Activated T-helper 1 cell treated with anti-CD3 and anti-CD28 coated beads, Interleukin-2, amount 50 U/mL, for 16 hours (primary cell): ENCODE results near the gene JPT2.
"Not testable (repeated sequence)": the region's sequence is repeated elsewhere in the genome, so short reads cannot be mapped to it uniquely, and the experiment has no call there.

ENCODE experiments used
- DNase-seq, 2 donors: peaks; one replicate each; pipeline ENCODE4 v3.0.0-alpha.2; 2020; ENCODE audit warnings: low read depth in 1 of 2, low spot score in 1 of 2

JPT2 gene

GRCh38 chr16:1731603-1732002, 53.5 kb downstream of the JPT2 start:
- DNase-seq, result no peak

GRCh38 chr16:1732071-1732470, 54.0 kb downstream of the JPT2 start:
- no peak for DNase-seq

DNA sequence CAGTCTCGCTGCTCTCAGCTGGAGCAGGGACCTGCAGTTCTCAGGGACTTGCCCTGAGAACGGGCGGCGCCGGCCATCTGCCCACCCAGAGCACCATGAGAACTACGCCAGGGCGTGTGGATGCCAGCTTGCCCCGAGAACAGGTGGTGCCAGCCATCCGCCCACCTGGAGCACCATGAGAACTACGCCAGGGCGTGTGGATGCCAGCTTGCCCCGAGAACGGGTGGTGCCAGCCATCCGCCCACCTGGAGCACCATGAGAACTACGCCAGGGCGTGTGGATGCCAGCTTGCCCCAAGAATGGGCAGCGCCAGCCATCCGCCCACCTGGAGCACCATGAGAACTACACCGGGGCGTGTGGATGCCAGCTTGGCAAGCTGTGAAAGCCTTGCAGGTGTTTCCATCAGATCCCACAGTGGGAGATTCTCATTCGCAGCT, 54.5 kb downstream of the JPT2 start:
- DNase-seq, result not testable (repeated sequence)

DNA sequence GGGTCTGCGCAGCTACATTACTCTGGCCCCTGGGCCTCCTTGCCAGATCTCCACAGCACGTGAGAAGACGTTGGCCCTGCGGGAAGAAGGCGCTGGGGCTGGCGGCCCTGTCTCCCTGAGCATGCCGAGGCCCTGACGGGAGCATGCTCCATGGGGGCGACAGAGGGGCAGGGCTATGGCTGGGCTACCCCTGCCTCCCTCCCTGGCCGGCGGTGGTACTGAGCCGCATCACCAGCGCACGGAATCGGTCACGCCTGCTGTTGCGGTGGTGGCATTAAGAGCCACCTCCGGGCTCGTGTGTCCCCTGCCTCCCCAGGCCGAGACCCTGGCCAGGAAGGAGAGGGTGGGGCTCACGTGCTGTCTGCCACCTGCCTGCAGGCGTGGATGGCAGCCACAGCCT, 56.0 kb downstream of the JPT2 start:
- no peak for DNase-seq

DNA sequence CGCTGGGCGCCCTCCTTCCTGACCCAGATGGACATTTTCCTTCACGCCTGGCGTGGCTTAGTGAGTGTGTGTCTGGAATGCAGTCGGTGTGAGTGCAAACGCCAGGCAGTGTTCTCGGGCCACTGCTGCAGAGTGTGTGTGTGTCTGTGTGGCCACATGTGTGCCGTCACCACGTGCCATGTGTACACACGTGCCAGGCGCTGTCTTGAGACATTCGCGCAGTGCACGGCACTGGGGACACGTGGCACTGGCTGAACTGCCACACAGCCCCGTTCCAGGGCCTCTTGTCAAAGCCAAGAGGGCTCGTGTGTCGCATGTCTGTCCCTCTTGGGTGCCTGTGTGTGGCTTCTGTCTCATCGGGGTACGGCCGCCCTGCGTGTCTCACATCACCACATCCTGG, 56.7 kb downstream of the JPT2 start:
- no peak for DNase-seq

DNA sequence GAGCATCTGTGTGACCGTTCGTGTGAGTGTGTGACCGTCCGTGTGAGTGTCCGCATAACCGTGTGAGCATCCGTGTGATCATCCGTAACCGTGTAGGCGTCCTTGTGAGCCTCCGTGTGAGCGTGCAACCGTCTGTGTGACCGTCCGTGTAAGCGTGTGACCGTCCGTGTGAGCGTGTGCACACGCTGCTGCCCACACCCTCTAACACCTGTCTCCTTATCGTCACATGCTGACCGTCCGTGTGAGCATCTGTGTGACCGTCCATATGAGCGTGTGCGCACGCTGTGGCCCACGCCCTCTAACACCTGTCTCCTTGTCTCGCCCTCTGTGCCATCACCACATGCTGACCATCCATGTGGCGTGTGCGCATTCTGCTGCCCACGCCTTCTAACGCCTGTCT, 62.2 kb downstream of the JPT2 start:
- DNase-seq, result no peak

DNA sequence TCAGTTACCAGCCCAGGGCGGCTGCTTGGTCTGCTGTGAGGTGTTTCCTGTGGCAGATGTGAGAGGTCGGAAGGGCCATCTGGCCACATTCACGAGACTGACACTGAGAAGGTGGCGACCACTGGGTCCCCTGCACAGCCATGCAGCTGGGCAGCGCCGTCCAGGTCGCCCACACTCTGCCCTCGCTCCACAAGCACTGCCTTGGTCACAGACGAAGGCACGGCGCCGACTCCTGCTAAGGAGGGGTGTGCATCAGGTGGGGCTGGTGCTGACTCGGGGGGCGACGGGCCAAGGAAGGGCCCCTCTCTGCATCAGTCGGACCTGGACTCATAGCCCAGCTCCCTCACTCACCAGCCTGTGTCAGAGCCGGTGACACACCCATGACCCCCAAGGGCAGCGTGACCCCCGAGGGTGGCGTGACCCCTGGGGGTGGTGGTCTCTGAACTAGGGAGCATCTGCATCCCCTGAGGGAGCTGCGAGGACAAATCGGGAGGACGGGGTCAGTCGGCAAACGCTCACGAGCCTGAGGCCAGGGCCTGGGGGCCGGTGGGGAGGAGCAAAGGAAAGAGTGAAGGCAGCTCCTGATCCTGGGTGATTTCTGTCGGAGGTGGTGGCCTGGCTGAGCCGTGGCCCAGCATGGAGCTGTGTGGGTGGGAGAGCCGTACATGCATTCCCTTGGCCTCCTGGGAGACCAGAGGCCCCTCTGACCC, 62.9 kb downstream of the JPT2 start:
- DNase-seq, result no peak

DNA sequence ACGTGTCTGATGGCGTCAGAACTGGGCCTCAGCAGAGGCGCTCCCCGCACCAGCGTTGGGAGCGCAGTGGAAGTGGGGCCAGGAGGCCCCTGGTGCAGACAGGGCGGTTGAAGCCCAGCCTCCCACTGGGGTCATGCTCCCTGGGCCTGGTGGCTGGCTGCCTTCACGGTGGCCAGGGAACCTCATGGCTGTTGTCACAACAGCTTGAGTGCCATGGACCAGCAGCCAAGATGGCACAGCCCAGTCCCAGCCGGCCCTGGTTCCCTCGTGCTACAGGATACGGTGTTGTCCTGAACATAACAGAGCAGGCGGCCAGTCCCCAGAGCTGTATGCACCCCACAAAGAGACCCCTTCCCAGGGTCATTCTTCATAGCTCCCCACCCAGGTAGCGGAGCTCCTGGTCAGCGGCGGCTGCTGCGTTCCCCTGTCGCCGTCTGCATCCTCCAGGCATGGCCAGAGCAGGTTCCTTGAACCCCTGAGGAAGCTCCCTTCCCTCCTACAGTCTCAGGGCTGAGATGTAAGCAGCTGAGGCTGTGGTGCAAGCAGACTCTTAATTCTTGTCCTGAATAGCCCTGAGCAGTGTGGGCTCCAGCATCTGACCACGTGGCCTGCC, 63.6 kb downstream of the JPT2 start:
- no peak for DNase-seq

DNA sequence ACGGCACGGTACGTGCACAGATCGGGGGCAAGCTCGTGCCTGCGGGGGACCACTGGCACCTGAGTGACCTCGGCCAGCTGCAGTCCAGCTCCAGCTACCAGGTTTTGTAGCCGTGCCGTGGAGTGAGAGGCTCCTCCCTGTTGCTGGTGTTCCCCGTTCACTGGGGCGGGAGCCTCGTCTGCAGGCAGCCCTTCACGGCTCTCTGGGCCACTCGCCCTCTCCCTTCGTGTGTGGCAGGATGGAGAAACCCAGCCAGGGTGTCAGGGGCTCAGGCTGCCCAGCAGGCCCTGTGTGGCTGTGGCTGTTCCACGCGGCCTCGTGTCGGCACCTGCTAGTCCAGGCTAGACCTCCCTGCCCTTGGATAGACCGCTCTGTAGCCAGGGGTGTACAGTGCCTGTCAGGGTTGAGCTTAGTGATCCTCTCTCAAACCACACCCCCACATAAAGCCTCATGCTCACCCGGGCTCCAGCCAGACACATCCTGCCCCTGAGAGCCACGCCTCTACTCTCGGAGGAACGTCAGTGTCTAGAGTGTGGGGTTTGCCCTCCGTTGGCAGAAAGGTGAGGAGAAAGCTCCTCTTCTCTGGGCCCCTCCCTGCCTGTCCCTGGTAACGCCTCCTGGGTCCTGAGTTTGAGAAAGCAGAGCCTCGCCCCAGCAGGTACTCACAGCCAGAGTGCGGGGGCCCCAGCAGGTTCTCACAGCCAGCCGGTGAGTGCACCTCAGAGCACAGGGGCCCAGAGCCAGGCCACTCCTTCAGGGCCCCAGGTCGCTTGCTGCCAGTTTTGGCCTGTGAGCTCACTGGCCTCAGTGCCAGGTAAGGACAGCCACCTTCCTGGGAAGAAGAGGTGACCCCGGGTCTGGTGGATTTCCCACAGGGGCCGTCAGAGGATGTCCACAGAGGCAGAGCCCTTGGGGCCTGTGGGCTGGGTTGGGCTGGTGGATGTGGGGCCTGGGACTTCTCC, 65.6 kb downstream of the JPT2 start:
- no peak for DNase-seq

DNA sequence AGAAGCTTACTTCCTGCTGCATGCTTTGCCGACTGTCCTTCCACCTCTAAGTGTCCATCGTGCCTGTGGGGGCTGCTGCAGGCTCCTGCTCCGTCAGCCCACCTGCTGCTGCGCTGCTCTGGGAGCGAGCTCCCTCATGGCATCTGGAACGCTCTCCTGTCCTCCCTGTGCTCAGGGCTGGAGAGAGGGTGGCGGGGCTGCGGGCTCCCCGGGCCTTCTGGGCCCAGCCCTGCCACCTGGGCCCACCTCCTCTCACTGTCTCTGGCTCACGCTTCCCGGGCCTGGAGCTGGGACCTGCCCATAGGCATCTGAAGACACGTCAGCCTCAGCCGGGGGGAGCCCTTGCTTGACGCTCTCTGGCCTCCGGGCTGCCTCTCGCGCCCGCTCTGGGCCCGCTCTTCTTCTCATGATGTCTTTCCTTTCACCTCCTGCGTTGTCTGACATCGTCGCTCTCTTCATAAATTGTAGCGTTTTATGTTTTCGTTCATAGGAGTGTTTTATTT, 66.3 kb downstream of the JPT2 start:
- no peak for DNase-seq

GRCh38 chr16:1745181-1745899, 67.3 kb downstream of the JPT2 start:
- DNase-seq, result no peak

DNA sequence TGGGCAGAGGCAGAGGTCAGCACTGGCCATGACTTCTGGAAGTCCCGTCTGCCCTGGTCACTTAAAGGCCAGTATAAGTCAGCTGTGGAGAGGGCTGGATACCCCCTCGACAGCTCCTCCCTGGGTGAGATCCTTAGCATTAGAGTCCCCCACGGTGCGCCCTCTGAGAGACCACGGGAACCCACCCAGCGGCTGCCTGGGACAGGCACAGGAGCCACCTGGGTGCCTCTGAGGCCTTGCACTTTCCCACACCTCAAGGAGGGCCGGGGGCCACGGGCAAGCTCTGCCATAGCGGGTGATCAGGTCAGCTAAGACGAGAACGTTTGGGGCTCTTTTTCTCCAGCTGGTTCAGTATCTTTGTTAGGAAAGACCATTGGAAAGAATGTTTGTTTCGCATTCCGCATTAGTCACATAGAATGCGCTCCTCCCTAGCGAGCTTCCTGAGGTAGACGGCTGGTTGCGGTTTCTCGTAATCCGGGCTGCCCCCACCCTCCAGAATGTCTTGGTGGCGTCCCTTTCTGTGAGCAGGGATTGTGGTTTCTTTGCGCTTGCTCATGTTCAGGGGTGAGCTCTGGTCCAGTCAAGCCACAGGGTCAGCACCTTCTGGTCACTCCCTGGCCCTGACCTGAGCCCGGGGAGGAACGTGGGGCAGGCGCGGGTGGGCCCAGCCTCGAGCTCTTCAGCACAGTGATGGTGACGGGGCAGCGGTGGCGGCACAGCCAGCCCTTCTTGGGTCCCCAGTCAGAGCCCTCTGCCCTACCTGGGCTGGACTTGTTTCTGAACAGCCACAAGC, 68.0 kb downstream of the JPT2 start:
- no peak for DNase-seq

DNA sequence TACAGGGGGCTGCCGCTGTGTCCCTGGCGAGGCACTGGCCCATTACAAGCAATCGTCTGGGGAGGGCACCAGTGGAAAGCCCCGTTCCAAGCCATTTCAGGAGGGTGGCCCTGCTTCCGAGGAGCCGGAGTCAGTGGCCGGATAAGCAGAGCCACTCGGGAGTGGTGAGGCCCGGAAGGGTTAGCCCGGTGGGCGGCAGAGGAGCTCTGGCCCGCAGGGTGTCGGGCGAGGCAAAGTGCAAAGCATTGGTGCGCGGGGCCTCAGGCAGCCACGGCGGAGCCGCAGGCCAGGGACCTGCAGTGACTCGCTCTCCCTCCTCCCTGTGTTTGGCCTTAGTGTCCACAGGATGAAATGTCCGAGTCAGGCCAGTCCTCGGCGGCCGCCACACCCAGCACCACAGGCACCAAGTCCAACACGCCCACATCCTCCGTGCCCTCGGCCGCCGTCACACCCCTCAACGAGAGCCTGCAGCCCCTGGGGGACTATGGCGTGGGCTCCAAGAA, 68.7 kb downstream of the JPT2 start:
- DNase-seq, result no peak

GRCh38 chr16:1747934-1748333, 69.9 kb downstream of the JPT2 start:
- no peak for DNase-seq

GRCh38 chr16:1749152-1750117, 71.4 kb downstream of the JPT2 start:
- no peak for DNase-seq
